GM21526 (cell line): ENCODE results near the gene NENF.
"Not testable (repeated sequence)": the region's sequence is repeated elsewhere in the genome, so short reads cannot be mapped to it uniquely, and the experiment has no call there.

Source experiments
- ATAC-seq: cut with Tn5 transposase; IDR thresholded peaks from one replicate; pipeline ENCODE4 v1.9.1; 2021; ENCODE audit warnings: moderate library complexity; ENCODE audit not compliant: unreplicated experiment, low FRiP score

The NENF gene

GRCh38 chr1:212478467-212479025 lies 45.8 kb downstream of the NENF start:
- ATAC-seq, result no peak

- no peak for ATAC-seq
Observed at GRCh38 chr1:212479188-212479587, 46.5 kb downstream of the NENF start.

GRCh38 chr1:212480711-212481437 lies 48.2 kb downstream of the NENF start:
- not testable (repeated sequence) for ATAC-seq

DNA sequence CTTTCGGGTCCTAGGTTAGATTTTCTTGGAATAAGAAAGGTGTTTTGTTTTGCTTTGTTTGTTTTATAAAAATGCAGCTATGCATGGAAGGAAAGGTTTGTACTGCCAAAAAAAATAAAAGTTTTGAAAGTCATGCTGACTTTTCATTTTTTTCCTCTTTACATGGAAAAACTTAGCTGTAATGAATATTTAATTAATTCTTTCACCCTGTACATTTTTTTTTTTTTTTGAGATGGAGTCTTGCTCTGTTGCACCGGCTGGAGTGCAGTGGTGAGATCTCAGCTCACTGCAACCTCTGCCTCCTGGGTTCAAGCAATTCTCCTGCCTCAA lies 48.7 kb downstream of the NENF start:
- no peak for ATAC-seq

- no peak for ATAC-seq
Observed at GRCh38 chr1:212482006-212482636, 49.4 kb downstream of the NENF start.

DNA sequence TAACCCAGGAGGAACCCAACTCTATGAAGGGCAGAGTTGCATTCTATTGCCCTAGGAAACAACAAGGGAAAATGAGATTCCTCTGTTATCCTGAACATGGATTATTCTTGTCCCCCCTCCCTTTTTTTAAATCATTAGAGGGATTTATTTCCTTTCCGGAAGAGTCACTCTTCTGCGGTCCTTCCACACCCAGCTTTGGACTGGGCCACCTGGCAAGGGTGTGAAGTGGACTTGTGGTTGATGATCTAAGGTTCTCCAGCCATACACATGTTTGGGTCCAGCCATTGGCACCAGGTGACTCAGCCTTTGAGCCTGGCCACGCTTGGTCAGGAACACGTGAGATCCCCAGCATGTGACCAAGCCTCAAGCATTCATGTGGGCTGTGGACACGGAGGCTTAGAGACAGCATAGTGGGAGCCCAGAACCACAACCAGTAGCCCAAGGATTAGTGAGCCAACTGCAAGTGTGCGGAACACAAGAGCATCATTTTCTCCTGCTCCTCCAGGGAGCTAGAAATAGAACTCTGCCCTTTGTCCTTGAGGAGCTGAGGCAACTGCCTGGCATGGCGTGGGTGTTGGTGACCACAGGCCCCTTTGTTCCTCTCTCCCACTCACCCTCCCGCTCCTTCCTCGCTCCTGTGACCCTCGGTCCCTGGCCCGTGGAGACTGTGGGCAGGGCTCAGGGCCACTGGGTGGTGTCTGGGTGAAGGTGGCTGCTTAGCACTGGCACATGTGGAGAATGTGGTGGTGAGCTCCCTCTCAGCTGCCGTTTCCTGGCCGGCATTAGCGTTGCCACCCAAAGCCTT lies 50.1 kb downstream of the NENF start:
- no peak for ATAC-seq

GRCh38 chr1:212484701-212485570 lies 52.2 kb downstream of the NENF start:
- ATAC-seq, result no peak

DNA sequence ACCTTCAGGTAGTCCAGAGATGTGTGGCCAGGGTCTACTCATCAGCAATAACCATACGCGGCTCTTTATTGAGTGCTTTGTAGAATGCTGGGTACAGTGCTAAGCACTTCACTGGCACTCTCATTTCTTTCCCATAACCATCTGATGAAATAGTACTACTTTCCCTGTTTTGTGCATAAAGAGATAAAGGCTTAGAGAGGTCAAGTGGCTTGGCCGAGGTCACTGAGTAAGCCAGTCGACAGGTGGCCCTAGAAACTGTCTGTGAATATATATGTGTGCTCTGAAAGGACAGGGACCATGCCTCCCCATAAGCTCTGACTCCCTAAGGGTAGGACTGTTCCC lies 52.8 kb downstream of the NENF start:
- no peak for ATAC-seq

DNA sequence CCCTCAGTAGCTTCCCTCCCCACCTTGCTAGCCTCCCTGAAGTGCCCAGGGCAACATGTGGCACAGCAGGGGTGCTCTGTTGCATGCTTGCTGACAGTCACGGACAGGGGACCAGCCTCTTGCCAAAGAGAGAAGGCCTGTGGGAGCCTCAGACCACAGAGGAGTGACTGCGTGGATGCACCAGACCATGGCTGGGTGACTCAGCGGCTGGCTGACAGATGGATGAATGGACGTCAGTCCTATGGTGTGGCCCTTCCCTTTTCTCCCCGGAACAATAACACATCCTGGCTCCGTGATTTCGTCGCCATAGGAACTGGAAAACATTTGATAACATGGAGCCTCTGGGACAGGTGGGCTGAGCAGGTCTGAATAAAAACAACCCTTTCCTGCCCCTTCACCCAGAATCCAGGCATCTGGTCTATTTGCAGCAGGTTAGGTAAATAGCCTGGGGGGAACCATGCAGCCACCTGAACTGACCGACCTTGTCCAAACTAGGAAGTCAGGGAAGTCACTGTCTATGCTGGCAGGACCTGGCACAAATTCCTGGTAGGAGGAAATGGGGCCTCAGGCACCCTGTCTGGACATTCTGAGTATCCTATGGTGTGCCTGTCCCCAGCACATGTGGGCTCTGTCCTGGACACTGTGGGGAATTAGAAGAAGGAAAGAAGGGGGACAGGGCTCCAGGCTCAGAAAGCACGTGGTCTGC lies 53.3 kb downstream of the NENF start:
- ATAC-seq, result no peak

DNA sequence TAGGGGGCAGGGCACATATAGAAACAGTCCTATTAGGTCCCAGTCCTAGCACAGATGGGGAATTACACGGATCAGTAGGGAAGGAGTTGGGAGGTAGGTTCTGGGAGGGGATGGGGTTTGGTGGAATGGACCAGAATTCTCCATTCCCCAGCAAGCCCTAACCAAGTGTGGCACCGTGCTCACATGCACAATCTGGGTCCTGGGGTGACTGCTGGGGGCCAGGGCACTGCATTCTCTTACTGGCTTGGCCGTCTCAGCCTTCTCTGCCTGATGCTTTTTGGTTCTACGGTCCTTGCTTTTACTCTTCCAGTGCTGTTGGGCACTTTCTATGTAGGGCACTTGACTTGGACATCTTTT lies 53.9 kb downstream of the NENF start:
- ATAC-seq, result no peak

DNA sequence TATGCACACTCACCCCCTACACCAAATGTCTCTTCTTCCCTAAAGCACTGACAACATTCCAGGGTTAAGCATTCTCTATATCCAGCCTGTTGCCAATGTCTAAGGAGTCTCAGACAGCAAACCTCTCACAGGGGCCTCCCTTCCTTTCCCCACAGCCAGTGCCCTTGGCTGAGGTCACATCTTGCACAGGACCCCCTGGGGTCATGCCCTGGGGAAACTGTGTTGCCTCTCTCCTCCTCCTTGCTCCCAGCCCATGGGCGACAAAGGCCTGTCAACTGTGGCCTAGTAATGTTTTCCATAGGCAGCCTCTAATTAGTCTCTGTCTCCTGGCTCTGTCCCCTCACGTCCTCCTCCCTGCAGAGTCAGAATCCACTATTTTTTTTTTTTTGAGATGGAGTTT lies 54.6 kb downstream of the NENF start:
- no peak for ATAC-seq

DNA sequence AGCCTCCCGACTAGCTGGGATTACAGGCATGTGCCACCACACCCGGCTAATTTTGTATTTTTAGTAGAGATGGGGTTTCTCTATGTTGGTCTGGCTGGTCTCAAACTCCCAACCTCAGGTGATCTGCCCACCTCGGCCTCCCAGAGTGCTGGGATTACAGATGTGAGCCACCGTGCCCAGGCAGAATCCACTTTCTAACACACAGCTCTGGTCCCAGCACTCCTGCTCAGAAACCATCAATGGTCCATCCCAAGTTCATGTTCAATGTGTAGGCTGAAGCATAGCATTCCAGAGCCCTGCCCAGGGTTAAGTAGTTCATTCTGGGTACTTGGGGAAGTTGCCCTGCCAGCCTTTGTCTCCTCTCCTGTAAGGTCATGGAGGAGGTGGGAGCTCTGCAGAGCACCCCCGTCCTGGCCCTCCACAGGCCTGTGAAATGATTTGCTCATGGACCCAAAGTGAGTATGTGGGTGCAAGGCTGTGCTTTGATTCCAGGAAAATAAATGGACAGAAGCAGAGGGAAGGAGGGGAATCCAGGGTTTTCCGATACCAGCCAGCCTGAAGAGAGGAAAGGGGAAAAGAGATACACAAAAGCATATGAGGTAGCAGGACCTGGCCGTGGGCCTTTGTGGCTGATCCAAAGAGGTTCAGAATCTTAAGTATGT lies 55.2 kb downstream of the NENF start:
- no peak for ATAC-seq

DNA sequence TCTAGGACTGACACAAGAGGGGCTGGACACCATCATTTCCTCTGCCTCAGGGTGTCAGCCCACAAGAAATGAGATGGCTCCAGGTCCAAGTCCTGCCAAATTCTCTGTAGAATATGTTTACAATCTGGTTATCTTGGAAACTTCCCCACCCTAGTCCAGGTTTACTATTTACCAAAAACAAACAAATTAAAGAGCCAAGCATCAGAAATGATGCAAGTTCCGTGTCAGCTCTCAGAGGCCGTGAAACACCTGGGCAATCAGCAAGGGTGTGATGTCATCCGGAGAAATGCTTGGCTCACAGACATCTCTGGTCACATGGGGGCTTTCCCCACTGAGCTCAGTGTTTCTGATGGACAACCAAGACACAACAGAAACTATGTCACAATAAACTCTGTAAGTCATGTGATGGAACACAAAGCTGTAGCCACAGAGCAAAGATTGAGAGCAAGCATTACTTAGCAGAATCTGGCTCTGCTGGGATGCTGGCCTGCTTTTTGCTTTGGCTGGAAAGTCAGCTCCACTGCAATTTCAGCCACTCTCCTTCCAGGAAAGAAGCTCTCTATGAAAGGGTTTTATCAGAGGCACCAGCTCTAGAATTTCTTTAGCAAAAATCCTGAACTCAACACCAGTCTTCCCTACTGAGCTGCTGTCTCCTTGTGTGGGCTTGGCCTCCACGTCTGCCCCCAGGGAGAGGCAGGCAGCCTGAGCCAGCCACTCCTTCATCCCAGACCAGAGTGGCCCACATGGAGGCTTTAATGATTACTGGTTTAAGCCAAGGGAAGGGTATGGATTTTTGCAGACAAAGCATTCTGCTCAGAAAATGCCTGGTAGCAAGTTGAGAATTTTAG lies 55.9 kb downstream of the NENF start:
- peak; percentile 70 for ATAC-seq

GRCh38 chr1:212489284-212489859 lies 56.7 kb downstream of the NENF start:
- ATAC-seq, result no peak

DNA sequence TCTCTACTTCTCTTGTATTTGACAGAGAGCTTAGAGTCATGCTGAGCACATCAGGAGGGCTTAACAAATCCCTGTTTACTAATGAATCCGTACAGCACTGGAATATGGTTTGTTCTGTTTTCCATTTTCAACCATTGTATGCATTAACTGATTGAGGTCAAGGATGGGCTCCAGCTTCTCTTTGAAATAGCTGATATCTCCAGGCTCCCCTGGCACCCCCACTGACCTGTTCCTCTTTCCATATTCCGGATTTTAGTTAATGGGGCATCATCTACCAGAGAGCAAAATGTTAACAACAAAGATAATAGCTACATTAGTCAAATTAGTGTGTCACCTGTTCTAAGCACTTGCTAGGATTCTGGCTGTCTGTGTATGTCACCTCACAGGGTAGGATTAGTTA lies 57.6 kb downstream of the NENF start:
- ATAC-seq, result no peak

DNA sequence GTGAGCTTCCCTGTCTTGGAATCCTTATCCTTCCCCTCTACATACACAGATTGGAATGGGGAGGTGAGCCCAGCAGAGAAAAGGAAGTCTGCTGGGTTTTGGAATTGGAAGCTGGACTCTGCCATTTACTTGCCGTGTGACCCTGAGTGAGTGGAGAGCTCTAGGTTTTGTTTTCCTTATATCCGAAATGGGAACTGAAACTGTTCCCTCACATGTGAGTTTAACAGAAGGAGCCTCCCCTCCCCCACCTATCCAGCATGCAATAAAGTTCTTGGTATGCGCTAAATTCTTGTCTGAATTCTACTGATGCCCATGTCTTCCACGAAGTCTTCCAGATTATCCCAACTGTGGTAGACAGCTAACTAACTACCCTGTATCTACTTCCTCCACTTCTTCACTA lies 58.7 kb downstream of the NENF start:
- ATAC-seq, result no peak
